Skin of body (tissue), 2 donors: ENCODE measurements around the gene NEK9. TPM values are rescaled to one million over a fixed set of nuclear protein-coding genes. Genes with fewer than 3 reads are reported as not detected.

Experiments used
- DNase-seq: peaks from one replicate; lab custom pipeline; 2025; lab: John Stamatoyannopoulos, UW
- total RNA-seq: library from RNA; depleted of rRNA; stranded (reverse); fragments of >200 nt; gene quantifications from one replicate; pipeline ENCODE4 v1.2.3, GENCODE V29; 2014

Gene NEK9
- total RNA-seq, 1 donor from 2014 or later, result 53.5 TPM

DNA sequence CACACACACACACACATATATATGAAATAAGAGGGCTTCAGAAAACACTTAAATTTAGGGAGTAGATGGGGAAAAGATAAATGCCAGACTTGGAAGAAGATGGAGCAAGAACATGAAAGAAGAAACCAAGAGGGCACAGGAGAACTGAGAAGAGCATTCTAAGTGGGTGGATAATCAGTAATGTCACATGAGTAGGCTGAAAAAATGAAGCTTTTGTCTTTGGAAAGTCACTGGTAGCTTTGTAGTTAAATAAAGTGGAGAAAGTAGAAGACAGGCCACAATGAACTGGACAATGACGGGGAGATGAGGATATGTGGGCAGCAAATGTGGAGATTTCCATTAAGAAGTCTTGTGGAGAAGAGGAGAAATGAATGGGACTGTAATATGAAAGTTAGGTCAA, 59.6 kb downstream of the NEK9 start:
- DNase-seq, result no peak

DNA sequence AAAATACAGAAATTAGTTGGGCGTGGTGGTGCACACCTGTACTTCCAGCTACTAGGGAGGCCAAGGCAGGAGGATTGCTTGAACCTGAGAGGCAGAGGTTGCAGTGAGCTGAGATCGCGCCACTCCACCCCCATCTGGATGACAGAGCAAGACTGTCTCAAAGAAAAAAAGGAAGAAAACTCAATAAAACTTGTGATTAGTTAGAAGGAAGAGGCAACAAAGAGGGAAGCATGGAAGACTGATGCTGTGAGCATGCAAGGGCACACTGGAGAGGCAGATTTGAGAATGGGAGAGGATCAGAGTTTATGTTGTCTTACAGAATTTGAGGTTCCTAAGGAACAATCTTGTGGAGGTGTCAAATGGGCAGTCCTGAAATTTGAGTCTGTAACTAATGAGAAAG, 60.2 kb downstream of the NEK9 start:
- DNase-seq, result no peak

DNA sequence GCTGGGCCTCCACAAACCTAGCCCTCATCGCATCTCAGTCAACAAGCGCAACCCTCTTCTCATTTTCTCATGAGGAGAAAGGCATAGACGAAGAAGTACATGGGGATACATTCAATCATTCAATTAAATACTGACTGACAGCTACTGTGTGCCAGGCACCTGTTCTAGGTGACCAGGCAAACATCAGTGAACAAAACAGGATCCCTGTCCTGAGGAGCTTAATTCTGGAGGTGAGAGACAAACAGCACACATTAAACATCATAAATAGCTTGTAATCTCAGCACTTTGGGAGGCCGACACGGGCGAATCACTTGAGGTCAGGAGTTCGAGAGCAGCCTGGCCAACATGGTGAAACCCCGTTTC, 62.7 kb downstream of the NEK9 start:
- DNase-seq, result no peak

DNA sequence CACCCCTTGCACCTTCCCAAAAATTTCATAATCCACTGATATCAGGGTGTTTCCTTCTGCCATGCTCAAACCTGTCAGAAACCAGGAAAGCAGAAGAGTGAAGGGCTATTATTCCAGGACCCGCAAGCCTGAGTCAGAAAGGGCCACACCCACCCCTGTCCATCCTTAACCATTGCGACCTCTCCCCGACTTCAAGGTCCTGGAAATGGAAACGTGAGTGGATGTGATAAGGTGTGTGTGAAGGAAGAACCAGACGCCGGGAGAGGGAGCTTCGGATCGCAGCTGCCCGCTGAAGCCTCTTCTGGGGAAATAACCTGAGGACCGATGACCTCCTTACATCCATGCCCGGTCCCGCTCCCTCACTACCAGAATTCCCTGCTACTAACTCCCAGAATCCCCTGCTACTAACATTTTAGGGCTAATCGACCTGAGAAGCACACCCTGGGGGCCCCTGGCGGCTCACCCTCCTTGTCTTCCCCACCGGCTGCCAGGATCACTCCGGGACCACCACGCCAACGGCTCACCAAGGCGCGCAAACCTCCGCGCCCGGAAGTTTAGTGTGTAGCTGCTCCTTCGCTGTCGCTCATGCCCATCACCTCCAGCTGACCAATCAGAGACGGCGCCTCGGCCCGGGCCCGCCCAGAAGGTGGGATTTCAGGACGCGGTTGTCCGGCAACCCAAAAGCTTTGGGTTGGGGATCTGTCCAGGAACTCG, 63.2 kb downstream of the NEK9 start, which contains the start of gene ACYP1:
Gene ACYP1 (minus strand): TSS at position 534 of the 714 bp plus-strand sequence. CDS start 471 bp downstream, at position 63.
- peak; percentile 67 for DNase-seq

DNA sequence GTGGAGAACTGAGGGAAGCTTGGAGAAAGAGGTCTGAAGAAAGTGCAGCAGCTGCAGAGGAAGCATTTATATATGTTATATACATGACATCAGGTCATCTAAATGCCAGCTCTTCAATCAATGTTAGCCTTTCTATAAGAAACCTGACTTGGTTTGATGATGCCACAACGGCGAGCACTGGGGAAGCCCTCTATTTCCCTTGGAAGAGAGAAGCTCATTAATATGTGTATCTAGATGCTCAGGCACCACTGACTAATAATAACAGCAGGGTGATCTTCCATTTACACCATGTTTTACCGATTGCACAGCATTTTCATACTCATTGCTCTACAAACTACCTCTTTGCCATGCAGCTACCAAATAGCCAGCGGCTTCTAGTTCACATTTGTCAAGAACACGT, 63.8 kb downstream of the NEK9 start:
- no peak for DNase-seq

DNA sequence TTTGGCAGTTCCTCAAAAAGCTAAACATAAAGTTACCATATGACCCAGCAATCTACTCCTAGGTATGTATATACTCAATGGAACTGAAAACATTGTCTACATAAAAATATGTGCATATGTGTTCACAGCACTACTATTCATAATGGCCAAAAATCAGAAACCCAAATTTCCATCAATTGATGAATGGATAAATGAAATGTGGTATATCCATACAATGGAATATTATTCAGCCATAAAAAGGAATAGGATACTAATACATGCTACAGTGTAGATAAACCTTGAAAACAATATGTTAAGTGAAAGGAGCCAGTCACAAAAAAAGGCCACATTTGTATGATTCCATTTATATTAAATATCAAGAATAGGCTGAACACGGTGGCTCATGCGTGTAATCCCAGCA, 66.4 kb downstream of the NEK9 start:
- DNase-seq, result no peak

DNA sequence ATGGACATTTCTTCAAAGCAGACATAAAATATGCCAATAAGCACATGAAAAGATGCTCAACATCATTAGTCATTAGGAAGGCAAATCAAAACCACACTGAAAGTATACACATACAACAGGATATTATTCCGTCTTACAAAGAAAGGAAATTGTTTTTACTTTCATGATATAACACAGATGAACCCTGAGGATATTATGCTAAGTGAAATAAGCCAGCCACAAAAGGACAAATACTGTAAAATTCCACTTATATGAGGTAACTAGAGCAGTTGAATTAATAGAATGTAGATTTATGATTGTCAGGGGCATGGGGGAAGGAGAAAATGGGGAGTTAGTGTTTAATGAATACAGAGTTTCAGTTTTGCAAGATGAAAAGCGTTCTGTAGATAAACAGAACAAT, 67.2 kb downstream of the NEK9 start:
- no peak for DNase-seq

DNA sequence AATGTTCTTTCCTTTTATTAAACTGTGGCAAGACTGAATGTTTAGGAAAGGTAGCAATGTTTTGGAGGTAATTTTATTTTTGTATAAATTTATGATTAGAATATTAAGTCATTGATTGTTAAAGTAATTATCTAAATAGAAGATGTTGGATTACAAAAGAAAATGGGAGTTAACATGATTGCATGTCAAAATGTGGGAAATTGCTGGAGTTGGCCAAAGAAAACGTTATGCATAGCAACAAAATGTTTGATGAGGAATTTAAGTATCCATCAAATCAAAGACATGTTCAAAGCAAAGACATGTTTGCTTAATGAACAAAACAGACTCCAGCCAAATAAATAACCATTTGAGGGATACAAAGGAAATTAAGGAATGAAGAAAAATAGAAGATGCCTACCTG, 72.4 kb downstream of the NEK9 start:
- DNase-seq, result no peak

DNA sequence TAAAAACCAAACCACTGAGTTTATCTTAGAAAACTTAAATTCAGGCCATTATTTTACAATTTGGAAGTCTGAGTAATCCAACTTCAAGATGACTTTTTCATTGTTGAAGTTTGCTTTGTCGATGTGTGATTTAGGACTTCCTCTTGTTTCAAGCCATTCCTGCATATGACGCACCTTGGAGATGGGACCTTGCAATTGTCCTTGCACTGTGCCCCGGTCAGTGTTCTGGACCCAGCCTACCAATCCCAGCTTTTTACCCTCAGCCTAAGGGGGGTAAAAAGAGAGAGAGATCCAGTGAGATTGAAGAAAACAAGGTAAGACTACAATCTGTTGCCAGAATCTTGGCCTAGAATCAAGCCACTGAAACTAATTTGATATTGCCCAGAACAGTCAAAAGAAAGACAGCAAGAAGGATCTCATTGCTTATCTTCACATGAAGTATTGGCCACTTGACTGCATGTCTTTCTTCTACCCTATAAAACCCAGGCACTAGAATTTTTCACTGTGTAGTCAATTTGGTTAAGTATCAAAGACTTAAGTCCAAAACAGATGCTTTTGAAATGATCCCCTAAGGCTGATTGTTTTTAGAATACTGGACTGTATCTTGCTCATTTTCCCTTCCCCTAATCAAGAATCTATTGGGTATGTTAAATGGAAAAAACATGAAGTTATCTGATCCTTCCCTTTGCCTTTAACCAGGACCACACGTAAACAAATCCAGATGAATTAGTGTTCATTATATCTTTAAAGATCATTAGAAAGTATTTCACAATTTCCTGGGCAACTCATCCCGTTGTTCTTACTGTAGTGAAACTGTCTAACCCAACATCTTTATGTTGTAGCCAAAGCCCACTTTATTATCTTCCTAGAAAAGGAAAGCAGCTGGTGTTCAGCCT, 73.2 kb downstream of the NEK9 start:
- no peak for DNase-seq

DNA sequence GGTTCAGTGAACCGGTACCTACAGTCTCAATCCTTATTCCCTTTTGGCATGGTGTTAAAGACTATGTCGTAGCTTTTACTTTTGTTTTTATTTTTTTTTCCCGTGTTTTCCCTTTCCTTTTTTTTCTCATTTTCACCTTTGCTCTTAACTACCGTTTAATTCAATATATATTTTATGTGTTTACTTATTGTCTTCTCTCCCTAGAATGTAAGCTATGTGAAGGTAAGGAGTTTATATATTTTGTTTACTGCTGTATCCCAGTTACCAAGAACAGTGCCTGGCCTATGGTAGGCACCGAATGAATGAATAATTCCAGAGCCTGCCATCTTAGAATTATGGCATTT, 75.3 kb downstream of the NEK9 start:
- no peak for DNase-seq

DNA sequence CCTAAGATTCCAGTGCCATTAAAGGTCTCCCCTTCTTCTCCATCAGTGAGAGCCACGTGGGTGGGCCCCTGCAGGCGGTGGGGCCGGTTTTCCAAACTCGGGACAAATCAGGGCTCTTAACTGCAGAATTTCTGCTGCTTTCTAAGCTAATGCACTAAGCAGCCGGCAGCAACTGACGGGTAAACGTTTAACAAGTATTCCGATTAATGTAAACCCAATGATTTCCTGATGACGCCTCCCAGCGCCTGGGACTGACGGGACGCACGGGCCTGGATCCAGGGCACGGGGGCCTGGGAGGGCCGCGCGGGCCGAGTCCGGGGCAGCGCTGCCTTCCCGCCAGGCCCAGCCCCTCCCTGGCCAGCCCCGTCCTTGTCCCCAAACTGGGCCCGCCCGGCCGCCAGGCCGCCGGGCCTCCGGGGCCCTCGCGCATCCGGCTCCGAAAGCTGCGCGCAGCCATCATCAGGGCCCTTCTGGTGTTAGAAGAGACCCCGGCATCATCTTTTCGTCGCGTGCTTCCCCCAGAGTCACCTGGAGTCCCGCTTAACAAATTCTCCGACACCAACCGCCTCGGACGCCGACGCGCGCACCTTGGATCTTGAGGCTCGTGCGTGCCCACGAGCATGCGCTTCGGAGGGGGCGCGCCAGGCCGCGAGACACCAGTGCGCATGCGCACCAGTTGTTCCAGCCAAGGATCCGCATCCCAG, 75.8 kb downstream of the NEK9 start, which contains the start of gene MLH3:
Gene MLH3 (minus strand): TSS at position 616 of the 704 bp plus-strand sequence. CDS start 1,812 bp downstream, outside the sequence.
- peak; percentile 72 for DNase-seq

DNA sequence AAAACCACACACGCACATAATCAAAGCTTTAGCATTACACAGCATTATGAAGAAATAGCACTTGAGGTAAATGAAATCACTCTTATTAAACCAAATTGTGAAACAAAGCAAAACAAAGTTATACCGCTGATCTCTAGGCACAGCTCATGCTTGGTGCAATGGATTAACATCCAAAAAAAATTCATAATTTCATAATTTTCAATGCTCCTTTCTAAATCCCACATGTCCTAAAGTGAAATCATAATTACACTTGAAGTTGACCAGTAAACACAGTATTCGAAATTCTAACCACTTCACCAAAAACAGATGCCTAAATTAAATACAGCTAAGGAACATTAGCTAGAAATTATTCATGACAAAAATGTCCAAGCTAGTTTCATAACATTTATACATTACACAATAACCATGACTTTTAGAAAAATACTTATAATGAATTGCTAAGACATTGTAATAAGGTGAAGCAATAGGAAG, 77.1 kb downstream of the NEK9 start:
- DNase-seq, result no peak

DNA sequence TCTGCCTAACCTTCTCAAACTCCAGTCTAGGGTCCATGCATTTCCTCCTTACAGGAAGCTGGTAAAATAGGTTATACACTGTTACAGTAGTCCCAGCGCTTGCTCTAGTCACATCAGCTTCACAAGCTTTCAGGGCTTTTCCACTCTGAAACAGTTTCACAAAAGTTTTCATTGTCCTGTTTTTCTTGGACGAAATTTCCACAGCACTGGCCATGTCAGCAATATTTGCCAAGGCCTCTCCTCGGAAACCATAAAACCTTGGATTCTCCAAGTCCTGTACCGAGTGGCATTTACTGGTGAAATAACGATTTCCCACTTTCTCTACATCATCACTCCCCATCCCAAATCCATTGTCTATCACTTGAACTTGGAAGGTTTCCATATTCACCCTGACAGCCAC, 77.7 kb downstream of the NEK9 start:
- no peak for DNase-seq

DNA sequence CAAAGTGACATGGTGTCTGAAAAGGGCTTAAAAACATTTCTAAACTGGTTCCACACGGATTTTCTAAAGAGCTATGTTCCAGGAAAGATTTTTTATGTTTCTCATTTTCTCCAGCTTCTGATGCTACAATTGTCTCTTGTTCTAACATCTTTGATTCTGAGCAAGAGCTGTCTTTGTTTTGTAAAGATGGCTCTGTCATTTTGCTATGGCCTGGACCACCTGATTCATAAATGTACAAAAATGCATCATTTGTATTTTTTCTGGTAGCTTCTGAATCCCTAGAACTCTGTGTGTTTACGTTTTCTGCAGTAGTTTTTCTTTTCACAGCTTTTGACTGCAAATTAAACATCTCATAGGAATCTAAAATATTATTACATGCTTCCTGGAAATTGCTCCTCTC, 78.7 kb downstream of the NEK9 start:
- no peak for DNase-seq

DNA sequence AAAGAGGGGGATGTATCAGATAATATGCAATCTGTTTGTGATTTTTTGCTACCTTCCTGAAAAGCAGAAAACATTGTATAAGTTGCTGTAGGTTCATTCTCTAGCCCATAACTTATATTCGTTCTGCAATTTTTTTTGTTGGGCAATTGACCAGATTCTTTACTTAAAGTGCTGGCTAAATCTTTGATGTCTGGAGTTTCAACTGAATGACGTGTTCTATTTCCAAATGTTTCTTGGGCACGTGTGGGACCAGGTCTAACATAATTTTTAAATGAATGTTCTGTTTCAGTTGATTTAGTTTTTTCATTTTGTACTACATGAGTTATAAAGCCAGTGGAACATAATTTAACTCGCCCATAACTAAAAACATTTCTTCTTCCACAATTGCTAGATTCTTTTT, 79.3 kb downstream of the NEK9 start:
- no peak for DNase-seq

DNA sequence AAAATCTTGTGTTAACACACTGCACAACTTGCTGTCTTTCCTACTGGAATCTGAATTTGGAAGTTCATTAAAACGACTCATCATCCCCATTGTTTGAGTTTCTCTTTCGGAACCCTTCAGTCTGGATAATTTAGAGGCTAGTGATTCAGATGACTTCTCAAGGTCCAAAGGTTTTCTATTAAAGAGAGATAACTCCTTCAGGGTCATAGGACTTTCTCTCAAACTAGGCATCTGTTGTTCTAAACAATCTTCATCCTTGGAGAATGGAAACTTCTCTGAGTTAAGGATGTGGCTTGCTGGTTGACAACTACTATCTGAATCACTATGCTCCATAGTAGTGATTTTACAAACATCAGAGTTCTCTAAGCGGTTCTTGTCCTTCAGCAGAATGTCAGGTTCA, 79.9 kb downstream of the NEK9 start:
- DNase-seq, result no peak

DNA sequence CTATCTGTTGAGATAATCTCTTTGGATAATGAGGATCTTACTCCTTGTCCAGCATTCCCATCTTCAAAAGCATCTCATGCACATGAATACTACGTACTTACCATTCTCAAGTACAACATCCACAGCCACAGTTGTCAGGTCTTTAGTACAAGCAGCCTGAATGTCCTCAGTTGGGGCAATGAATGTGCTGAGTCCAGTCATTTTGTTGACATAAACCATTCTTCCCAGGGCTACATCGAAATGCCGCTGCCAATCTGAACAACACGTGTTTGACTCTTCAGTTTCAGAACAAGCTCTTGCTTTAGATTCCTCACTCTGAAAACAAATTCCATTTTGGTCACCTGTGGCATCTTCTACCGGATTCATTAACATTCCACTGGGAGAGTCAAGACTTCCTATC, 80.6 kb downstream of the NEK9 start:
- no peak for DNase-seq

DNA sequence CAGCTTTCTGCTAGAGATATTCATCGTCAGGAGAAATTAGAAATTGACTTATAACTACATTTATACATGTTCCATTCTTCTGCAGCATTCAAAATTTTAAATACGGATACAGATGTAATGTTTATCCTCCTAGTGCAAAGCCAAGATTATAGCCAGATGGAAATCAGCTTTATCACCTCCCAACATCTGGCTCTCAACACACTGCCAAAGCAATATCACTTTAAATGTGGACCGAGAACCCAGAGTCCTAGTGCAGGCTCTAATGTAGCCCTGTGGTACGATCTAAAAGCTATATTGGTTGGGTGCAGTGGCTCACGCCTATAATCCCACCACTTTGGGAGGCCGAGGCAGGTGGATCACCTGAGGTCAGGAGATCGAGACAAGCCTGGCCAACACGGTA, 82.1 kb downstream of the NEK9 start:
- peak; percentile 50 for DNase-seq

DNA sequence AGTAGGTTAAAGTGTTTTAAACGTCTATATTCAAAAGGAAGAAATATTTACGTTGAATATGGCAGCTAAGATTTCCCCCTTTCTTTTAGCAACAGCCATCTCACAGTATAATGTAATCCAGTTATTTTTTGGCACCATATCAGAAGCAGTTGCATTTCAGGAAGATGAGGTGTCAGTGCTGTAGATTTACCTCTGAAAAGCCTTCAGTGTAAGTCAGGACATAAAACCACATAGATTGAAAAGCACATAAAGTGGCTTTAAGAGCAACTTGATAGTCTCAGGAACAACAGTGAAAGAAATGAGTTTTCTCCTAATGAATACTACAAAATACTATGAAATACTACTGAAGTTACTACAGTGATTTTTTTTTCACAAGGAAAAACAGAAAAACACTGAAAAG, 82.5 kb downstream of the NEK9 start:
- DNase-seq, result no peak

DNA sequence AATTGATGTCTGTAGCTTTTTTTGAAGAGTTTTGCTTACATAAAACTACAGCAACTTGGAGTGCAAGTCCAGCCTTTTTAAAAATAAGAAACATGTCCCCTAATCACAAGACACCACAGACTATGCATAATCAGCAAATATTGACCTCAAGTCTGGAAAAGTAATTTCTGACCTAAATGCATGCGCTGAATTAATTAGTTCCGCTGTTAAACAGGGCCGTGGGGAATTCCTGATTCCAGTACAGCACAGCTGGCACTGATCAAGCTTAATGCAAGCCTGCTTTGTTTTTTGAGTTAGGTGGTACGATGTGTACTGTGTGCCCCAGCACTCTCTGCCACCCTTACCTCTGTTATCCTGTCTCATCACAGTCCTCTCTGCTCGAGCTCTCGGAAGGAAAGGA, 84.8 kb downstream of the NEK9 start:
- peak; percentile 5 for DNase-seq

DNA sequence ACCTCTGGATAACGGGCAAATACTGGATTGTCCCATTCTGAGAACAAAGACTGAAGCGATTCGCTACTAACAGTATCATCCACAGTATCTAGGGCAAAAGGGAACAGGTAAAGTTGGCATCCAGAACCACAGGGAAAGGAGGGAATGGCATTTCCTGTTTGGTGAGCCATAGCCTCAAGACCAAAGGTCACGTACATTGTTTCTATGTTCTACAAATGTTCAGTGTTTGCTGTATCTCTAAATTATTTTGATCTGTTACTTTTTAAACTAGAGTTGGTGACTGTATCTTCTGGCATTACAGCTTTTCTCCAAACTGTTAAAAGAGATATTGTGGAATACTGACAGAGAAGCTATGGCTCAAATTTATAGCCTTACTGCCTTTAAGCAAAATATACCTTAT, 85.2 kb downstream of the NEK9 start:
- DNase-seq, result no peak

DNA sequence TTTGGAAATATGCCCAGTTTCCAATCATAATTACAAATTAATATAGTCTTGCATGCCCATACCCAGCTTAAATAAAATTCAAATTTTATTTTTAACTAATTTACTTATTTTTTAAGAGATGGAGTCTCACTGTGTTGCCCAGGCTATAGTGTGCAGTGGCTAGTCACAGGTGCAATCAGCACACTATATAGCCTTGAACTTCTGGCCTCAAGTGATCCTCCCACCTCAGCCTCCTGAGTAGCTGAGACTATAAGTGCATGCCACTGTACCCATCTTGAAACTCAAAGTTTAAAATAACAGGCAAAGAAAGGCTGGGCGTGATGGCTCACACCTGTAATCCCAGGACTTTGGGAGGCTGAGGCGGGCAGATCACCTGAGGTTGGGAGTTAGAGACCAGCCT, 85.9 kb downstream of the NEK9 start:
- no peak for DNase-seq
